HG03139 (cell line): Measurements from ENCODE around the gene BBC3.
"Not testable (repeated sequence)": the region's sequence is repeated elsewhere in the genome, so short reads cannot be mapped to it uniquely, and the experiment has no call there.

Experiments used
- ATAC-seq: cut with Tn5 transposase; IDR thresholded peaks from one replicate; pipeline ENCODE4 v1.9.1; 2021; ENCODE audit not compliant: unreplicated experiment

The BBC3 gene

GRCh38 chr19:47258895-47259555 is 28.0 kb upstream of the BBC3 start:
- ATAC-seq, result no peak

GRCh38 chr19:47258434-47258833 is 27.4 kb upstream of the BBC3 start:
- no peak for ATAC-seq

- ATAC-seq, result peak; percentile 1
These were observed 26.6 kb upstream of the BBC3 start for GRCh38 chr19:47257411-47258169.

GRCh38 chr19:47256693-47257410 is 25.9 kb upstream of the BBC3 start:
- peak; percentile 58 for ATAC-seq

- peak; percentile 36 for ATAC-seq
These were observed 25.1 kb upstream of the BBC3 start, which contains the start of gene CCDC9 for GRCh38 chr19:47255879-47256692. CCDC9 (plus strand) TSS chr19:47256525; CDS start chr19:47258401, 1,876 bp downstream.

GRCh38 chr19:47253970-47254369 is 23.0 kb upstream of the BBC3 start:
- no peak for ATAC-seq

GRCh38 chr19:47253467-47253881 is 22.5 kb upstream of the BBC3 start:
- ATAC-seq, result no peak

GRCh38 chr19:47253016-47253415 is 22.0 kb upstream of the BBC3 start:
- ATAC-seq, result not testable (repeated sequence)

GRCh38 chr19:47247308-47247990 is 16.4 kb upstream of the BBC3 start:
- no peak for ATAC-seq

- peak; percentile 63 for ATAC-seq
These were observed 13.0 kb upstream of the BBC3 start for GRCh38 chr19:47243776-47244547.

GRCh38 chr19:47243364-47243775 is 12.4 kb upstream of the BBC3 start:
- ATAC-seq, result no peak

- no peak for ATAC-seq
These were observed 11.0 kb upstream of the BBC3 start for GRCh38 chr19:47241919-47242577.

GRCh38 chr19:47240996-47241918 is 10.3 kb upstream of the BBC3 start:
- no peak for ATAC-seq

- no peak for ATAC-seq
These were observed 9.6 kb upstream of the BBC3 start for GRCh38 chr19:47240556-47240955.

- ATAC-seq, result no peak
These were observed 8.8 kb upstream of the BBC3 start for GRCh38 chr19:47239610-47240296.

- ATAC-seq, result no peak
These were observed 8.2 kb upstream of the BBC3 start for GRCh38 chr19:47239152-47239551.

GRCh38 chr19:47236072-47236675 is 5.2 kb upstream of the BBC3 start:
- no peak for ATAC-seq
